ENCODE results near the gene IQSEC1.

IQSEC1 gene

GRCh38 chr3:12948891-12949711, 124.1 kb downstream of the IQSEC1 start:
- Histone ChIP-seq H3K4me1 (peaks cover 75 to 100% (median 100%) of the 10 kb centered on the region in 10 experiments), H3K27me3 (no peaks in the 10 kb centered on the region), H3K9me3 (replicated peaks in 1 of 11) (no peaks in the 10 kb centered on the region), H3K36me3 (peaks cover 0 to 59% (median 3%) of the 10 kb centered on the region in 11 experiments; a peak in 10 of 22 replicates), H3K4me2 (peak overlapping the region; percentile 61 to 100 (median 96)), H3K9ac (peak overlapping the region in 6 of 11 experiments; percentile 2 to 61 (median 32); a peak in 9 of 22 replicates), H3K4me3 (no peak overlapping the region), H4K20me1 (peaks cover 97 to 100% (median 100%) of the 10 kb centered on the region in 11 experiments), H3K27ac (peak overlapping the region in 6 of 11 experiments; percentile 45 to 55 (median 48); a peak in 10 of 22 replicates)
- no peak for TF ChIP-seq Cebpa-rat (IDR thresholded peaks at IDR 0.05)

- peak overlapping the region in 7 of 11 experiments; percentile 12 to 61 (median 42); a peak in 9 of 22 replicates for H3K9ac ChIP-seq
- H3K9me3 ChIP-seq (replicated peaks in 1 of 11) = no peaks in the 10 kb centered on the region
- H3K27me3 ChIP-seq = no peaks in the 10 kb centered on the region
- peaks cover 98 to 100% (median 100%) of the 10 kb centered on the region in 11 experiments for H4K20me1 ChIP-seq
- peak overlapping the region in 9 of 11 experiments; percentile 7 to 55 (median 23); a peak in 10 of 22 replicates for H3K27ac ChIP-seq
- peak overlapping the region; percentile 61 to 100 (median 96) for H3K4me2 ChIP-seq
- no peak for TF ChIP-seq Cebpa-rat (IDR thresholded peaks at IDR 0.05)
- H3K4me1 ChIP-seq = peaks cover 68 to 100% (median 100%) of the 10 kb centered on the region in 10 experiments
- H3K36me3 ChIP-seq = peaks cover 0 to 59% (median 10%) of the 10 kb centered on the region in 11 experiments; a peak in 13 of 22 replicates
- no peak overlapping the region for H3K4me3 ChIP-seq
These were observed 124.9 kb downstream of the IQSEC1 start for GRCh38 chr3:12948371-12948770.

GRCh38 chr3:12947504-12948369, 125.5 kb downstream of the IQSEC1 start:
- Histone ChIP-seq H3K27me3 (no peaks in the 10 kb centered on the region), H3K36me3 (peaks cover 0 to 59% (median 14%) of the 10 kb centered on the region in 11 experiments; a peak in 14 of 22 replicates), H3K4me3 (no peak overlapping the region), H3K4me1 (peaks cover 62 to 100% (median 97%) of the 10 kb centered on the region in 10 experiments), H3K9me3 (replicated peaks in 1 of 11) (no peaks in the 10 kb centered on the region), H3K27ac (peak overlapping the region in 9 of 11 experiments; percentile 7 to 55 (median 31); a peak in 11 of 22 replicates), H4K20me1 (peaks cover 96 to 100% (median 100%) of the 10 kb centered on the region in 11 experiments), H3K4me2 (peak overlapping the region; percentile 61 to 100 (median 96)), H3K9ac (peak overlapping the region in 7 of 11 experiments; percentile 12 to 61 (median 42); a peak in 9 of 22 replicates)
- no peak for TF ChIP-seq Cebpa-rat (IDR thresholded peaks at IDR 0.05)

GRCh38 chr3:12946649-12947316, 126.4 kb downstream of the IQSEC1 start:
- peaks cover 96 to 100% (median 100%) of the 10 kb centered on the region in 11 experiments for H4K20me1 ChIP-seq

GRCh38 chr3:12946251-12946648, 127.0 kb downstream of the IQSEC1 start:
- Histone ChIP-seq H3K4me1 (peaks cover 55 to 97% (median 91%) of the 10 kb centered on the region in 10 experiments), H3K9me3 (replicated peaks in 1 of 11) (no peaks in the 10 kb centered on the region), H3K27ac (peak overlapping the region in 4 of 11 experiments; percentile 3 to 54 (median 9); a peak in 4 of 22 replicates), H3K4me2 (peak overlapping the region in 9 of 11 experiments; percentile 41 to 100 (median 96); a peak in 17 of 22 replicates), H3K36me3 (peaks cover 4 to 70% (median 26%) of the 10 kb centered on the region in 11 experiments; a peak in 21 of 22 replicates), H4K20me1 (peaks cover 96 to 100% (median 100%) of the 10 kb centered on the region in 11 experiments), H3K4me3 (no peak overlapping the region), H3K27me3 (no peaks in the 10 kb centered on the region), H3K9ac (peak overlapping the region in 2 of 11 experiments; percentile 15 to 27; a peak in 1 of 22 replicates)
- no peak for TF ChIP-seq Cebpa-rat (IDR thresholded peaks at IDR 0.05)

More at GRCh38 chr3:12946649-12947316, 126.4 kb downstream of the IQSEC1 start:
- Histone ChIP-seq H3K4me3 (no peak overlapping the region), H3K4me2 (peak overlapping the region; percentile 61 to 100 (median 96); a peak in 21 of 22 replicates), H3K27me3 (no peaks in the 10 kb centered on the region), H3K9me3 (replicated peaks in 1 of 11) (no peaks in the 10 kb centered on the region), H3K36me3 (peaks cover 0 to 65% (median 20%) of the 10 kb centered on the region in 11 experiments; a peak in 19 of 22 replicates), H3K9ac (peak overlapping the region in 1 of 11 experiments; percentile 27; a peak in 1 of 22 replicates), H3K27ac (peak overlapping the region in 4 of 11 experiments; percentile 31 to 54 (median 50); a peak in 6 of 22 replicates), H3K4me1 (peaks cover 55 to 97% (median 91%) of the 10 kb centered on the region in 10 experiments)
- TF ChIP-seq Cebpa-rat (IDR thresholded peaks at IDR 0.05) = no peak

GRCh38 chr3:12944849-12945248, 128.4 kb downstream of the IQSEC1 start:
- Histone ChIP-seq H3K27me3 (no peaks in the 10 kb centered on the region), H3K36me3 (peaks cover 11 to 84% (median 38%) of the 10 kb centered on the region in 11 experiments), H3K4me1 (peaks cover 55 to 97% (median 90%) of the 10 kb centered on the region in 10 experiments), H3K4me3 (no peak overlapping the region), H4K20me1 (peaks cover 97 to 100% (median 100%) of the 10 kb centered on the region in 11 experiments), H3K4me2 (peak overlapping the region in 8 of 11 experiments; percentile 8 to 100 (median 68); a peak in 12 of 22 replicates), H3K27ac (peak overlapping the region in 7 of 11 experiments; percentile 3 to 55 (median 27); a peak in 8 of 22 replicates), H3K9me3 (replicated peaks in 1 of 11) (no peaks in the 10 kb centered on the region), H3K9ac (peak overlapping the region in 7 of 11 experiments; percentile 4 to 52 (median 15); a peak in 9 of 22 replicates)
- TF ChIP-seq Cebpa-rat (IDR thresholded peaks at IDR 0.05) = no peak

- Histone ChIP-seq H3K9me3 (replicated peaks in 1 of 11) (no peaks in the 10 kb centered on the region), H3K4me3 (no peak overlapping the region), H3K27ac (peak overlapping the region in 5 of 11 experiments; percentile 13 to 55 (median 50); a peak in 6 of 22 replicates), H4K20me1 (peaks cover 94 to 100% (median 100%) of the 10 kb centered on the region in 11 experiments), H3K36me3 (peaks cover 11 to 89% (median 42%) of the 10 kb centered on the region in 11 experiments), H3K27me3 (no peaks in the 10 kb centered on the region), H3K4me1 (peaks cover 55 to 97% (median 90%) of the 10 kb centered on the region in 10 experiments), H3K9ac (peak overlapping the region in 7 of 11 experiments; percentile 13 to 52 (median 26); a peak in 11 of 22 replicates), H3K4me2 (peak overlapping the region in 7 of 11 experiments; percentile 14 to 100 (median 96); a peak in 11 of 22 replicates)
- TF ChIP-seq Cebpa-rat (IDR thresholded peaks at IDR 0.05) = no peak
These were observed 128.8 kb downstream of the IQSEC1 start for GRCh38 chr3:12944413-12944812.

Measured in BLaER1 treated with 17β-estradiol and CSF1 and Interleukin-3, amounts not matched to agents 10 nM and 100 nM (cell line).